Lower lobe of right lung (tissue), 2 donors: ENCODE results near the gene ADAT1. TPM values are rescaled to one million over a fixed set of nuclear protein-coding genes. Genes with fewer than 3 reads are reported as not detected.

Experiments
- ATAC-seq, 2 donors: fragments of 200-7000 bp; cut with Tn5 transposase; one replicate each; pipeline ENCODE4 v1.9.1; 2020 to 2022; ENCODE audit warnings: mild to moderate bottlenecking in 2 of 2, moderate library complexity in 2 of 2
- DNase-seq: peaks from one replicate; pipeline ENCODE4 v3.0.0-alpha.2; 2020
- H3K27ac ChIP-seq: fragments of 200-600 bp; one replicate; pipeline ENCODE4 v1.8.0; 2022
- H3K27me3 ChIP-seq: fragments of 200-600 bp; one replicate; pipeline ENCODE4 v1.8.0; 2022; ENCODE audit warnings: low read depth
- H3K36me3 ChIP-seq: fragments of 200-600 bp; one replicate; pipeline ENCODE4 v1.8.0; 2022; ENCODE audit warnings: mild to moderate bottlenecking
- H3K4me1 ChIP-seq: fragments of 200-600 bp; one replicate; pipeline ENCODE4 v1.8.0; 2022
- H3K4me3 ChIP-seq: fragments of 200-600 bp; one replicate; pipeline ENCODE4 v1.8.0; 2022; ENCODE audit warnings: mild to moderate bottlenecking
- H3K9me3 ChIP-seq: fragments of 200-600 bp; one replicate; pipeline ENCODE4 v1.8.0; 2022
- CTCF ChIP-seq: fragments of 200-600 bp; IDR thresholded peaks from one replicate; pipeline ENCODE4 v1.8.0; 2022; ENCODE audit warnings: antibody characterized with exemption, mild to moderate bottlenecking
- intact Hi-C: fragments of 100-400 bp; cut with DNase I; formaldehyde crosslinking; loops from one replicate; pipeline ENCODE4 v1.11.0; 2022
- total RNA-seq: library from RNA; stranded (reverse); fragmentation: NEBNext Ultra II Directional; extraction: Animal tissue kit (Norgen Biotek cat#: 25700); gene quantifications from one replicate; pipeline ENCODE4 v1.2.1, GENCODE V29; 2021
- donor health status: DM: no; HTN: yes; CAD: no; lungs with severe emphysema.

The ADAT1 gene
- total RNA-seq, 1 donor from 2014 or later: 50.2 TPM

- Histone ChIP-seq H3K36me3 (peaks cover 97% of the 10 kb centered on the region), H3K4me3 (no peak overlapping the region), H3K27ac (no peak overlapping the region), H3K4me1 (peaks cover 12% of the 10 kb centered on the region), H3K27me3 (no peaks in the 10 kb centered on the region), H3K9me3 (no peaks in the 10 kb centered on the region)
- no peak for TF ChIP-seq CTCF
- DNase-seq (no peak), ATAC-seq (no peak)
- intact Hi-C loops: no loop called here
Measured at GRCh38 chr16:75640598-75640997, 17.5 kb upstream of the ADAT1 start.

GRCh38 chr16:75635036-75635435, 12.0 kb upstream of the ADAT1 start:
- H3K9me3 ChIP-seq: no peaks in the 10 kb centered on the region
- no peak overlapping the region for H3K27ac ChIP-seq
- intact Hi-C loops: no loop called here
- no peak for TF ChIP-seq CTCF
- ATAC-seq (no peak), DNase-seq (no peak)
- peaks cover 100% of the 10 kb centered on the region for H3K36me3 ChIP-seq
- no peak overlapping the region for H3K4me3 ChIP-seq
- no peaks in the 10 kb centered on the region for H3K4me1 ChIP-seq
- H3K27me3 ChIP-seq: no peaks in the 10 kb centered on the region

- Histone ChIP-seq H3K9me3 (no peaks in the 10 kb centered on the region), H3K4me1 (peaks cover 6% of the 10 kb centered on the region), H3K36me3 (peaks cover 100% of the 10 kb centered on the region), H3K27me3 (no peaks in the 10 kb centered on the region), H3K4me3 (no peak overlapping the region), H3K27ac (no peak overlapping the region)
- ATAC-seq (no peak), DNase-seq (no peak)
- intact Hi-C loops: no loop called here
- TF ChIP-seq CTCF: no peak
Measured at GRCh38 chr16:75632857-75633256, 9.8 kb upstream of the ADAT1 start.

- H3K36me3 ChIP-seq: peaks cover 97% of the 10 kb centered on the region
- no peaks in the 10 kb centered on the region for H3K27me3 ChIP-seq
- no peak for ATAC-seq
- intact Hi-C loops: no loop called here
- no peaks in the 10 kb centered on the region for H3K9me3 ChIP-seq
- H3K4me3 ChIP-seq: no peak overlapping the region
- no peak for DNase-seq
- peaks cover 10% of the 10 kb centered on the region for H3K4me1 ChIP-seq
- H3K27ac ChIP-seq: no peak overlapping the region
- TF ChIP-seq CTCF: no peak
Measured at GRCh38 chr16:75630052-75630451, 7.0 kb upstream of the ADAT1 start.

- intact Hi-C loops: no loop called here
- H3K9me3 ChIP-seq: no peaks in the 10 kb centered on the region
Measured at GRCh38 chr16:75629132-75629531, 6.1 kb upstream of the ADAT1 start.

More at GRCh38 chr16:75629132-75629531, 6.1 kb upstream of the ADAT1 start:
- TF ChIP-seq CTCF: no peak
- peaks cover 87% of the 10 kb centered on the region for H3K36me3 ChIP-seq
- ATAC-seq: no peak
- no peak for DNase-seq
- H3K4me3 ChIP-seq: no peak overlapping the region
- H3K27me3 ChIP-seq: no peaks in the 10 kb centered on the region
- H3K27ac ChIP-seq: no peak overlapping the region
- peaks cover 10% of the 10 kb centered on the region for H3K4me1 ChIP-seq
